ENCODE measurements around the gene CELSR3.
A peak's percentile ranks its signal among the peaks of the same experiment; 100 is the strongest.

DNA sequence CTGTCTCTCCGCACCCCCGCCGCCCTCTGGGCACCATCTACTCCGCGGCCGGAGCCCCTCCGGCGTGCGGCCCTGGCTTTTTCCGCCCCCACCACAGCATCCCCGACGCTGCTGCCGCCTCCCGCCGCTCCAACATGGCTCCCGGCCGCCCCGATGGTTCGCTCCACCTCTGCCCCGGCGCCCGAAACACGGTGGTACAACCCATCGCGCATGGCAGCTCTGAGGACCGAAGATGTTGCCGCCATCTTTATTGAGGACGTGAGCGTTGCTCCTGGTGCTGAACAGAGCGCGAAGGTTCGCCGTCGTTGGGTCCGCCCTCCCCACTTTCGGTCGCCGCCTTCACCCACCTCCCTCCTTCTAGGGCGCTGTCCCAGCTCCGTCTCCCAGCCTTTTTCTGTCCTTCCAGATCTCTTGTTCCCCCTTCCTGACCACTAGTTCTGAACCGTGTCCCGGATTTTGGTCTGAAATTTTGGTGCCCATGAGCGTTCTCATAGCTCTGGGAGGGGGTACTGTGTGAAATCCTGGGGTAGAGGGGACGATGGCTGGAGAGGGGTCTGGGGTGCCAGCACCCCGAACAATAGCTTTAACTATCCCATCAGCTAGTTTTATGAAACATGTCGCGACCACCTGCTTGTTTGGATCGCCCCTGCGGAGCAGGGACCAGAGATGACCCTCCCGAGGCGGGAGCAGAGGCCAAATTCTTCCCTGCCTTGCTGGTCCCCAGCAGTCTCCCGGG, at the start of gene CELSR3:
- TF ChIP-seq, protein P1, sequence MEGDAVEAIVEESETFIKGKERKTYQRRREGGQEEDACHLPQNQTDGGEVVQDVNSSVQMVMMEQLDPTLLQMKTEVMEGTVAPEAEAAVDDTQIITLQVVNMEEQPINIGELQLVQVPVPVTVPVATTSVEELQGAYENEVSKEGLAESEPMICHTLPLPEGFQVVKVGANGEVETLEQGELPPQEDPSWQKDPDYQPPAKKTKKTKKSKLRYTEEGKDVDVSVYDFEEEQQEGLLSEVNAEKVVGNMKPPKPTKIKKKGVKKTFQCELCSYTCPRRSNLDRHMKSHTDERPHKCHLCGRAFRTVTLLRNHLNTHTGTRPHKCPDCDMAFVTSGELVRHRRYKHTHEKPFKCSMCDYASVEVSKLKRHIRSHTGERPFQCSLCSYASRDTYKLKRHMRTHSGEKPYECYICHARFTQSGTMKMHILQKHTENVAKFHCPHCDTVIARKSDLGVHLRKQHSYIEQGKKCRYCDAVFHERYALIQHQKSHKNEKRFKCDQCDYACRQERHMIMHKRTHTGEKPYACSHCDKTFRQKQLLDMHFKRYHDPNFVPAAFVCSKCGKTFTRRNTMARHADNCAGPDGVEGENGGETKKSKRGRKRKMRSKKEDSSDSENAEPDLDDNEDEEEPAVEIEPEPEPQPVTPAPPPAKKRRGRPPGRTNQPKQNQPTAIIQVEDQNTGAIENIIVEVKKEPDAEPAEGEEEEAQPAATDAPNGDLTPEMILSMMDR (IDR thresholded peaks at IDR 0.05) = no peak
- TF ChIP-seq POLR2AphosphoS5 (IDR thresholded peaks at IDR 0.05) = peak in 2 of 4 donors; percentile 23 to 35
- no peak for TF ChIP-seq POLR2A (IDR thresholded peaks at IDR 0.05)
- TF ChIP-seq EP300 (IDR thresholded peaks at IDR 0.05) = no peak

Data from sigmoid colon (tissue), 4 donors.